Measurements from ENCODE around the gene PPT1. TPM values are rescaled to one million over a fixed set of nuclear protein-coding genes. Genes with fewer than 3 reads are reported as not detected.

The PPT1 gene
- total RNA-seq, 4 donors from 2014 or later: 58.1 to 77.7 (median 64.2) TPM

GRCh38 chr1:40102896-40103295 is 5.8 kb upstream of the PPT1 start:
- Histone ChIP-seq H3K4me1 (peaks cover 0 to 1% of the 10 kb centered on the region in 2 donors), H3K27ac (no peak overlapping the region), H3K9me3 (no peaks in the 10 kb centered on the region), H3K36me3 (no peaks in the 10 kb centered on the region), H3K27me3 (no peaks in the 10 kb centered on the region), H3K4me3 (replicated peaks in 1 of 3) (no peak overlapping the region)
- 89 to 90% methylated on average over 3 of the region's 3 CpGs for WGBS, 2 donors
- intact Hi-C loops (cut with DNase I): no loop called here
- no peak for TF ChIP-seq POLR2A (IDR thresholded peaks at IDR 0.05)
- no peak for TF ChIP-seq CTCF (IDR thresholded peaks at IDR 0.05)
- no peak for DNase-seq

GRCh38 chr1:40102038-40102437 is 5.0 kb upstream of the PPT1 start:
- DNase-seq: no peak
- TF ChIP-seq CTCF (IDR thresholded peaks at IDR 0.05): no peak
- TF ChIP-seq POLR2A (IDR thresholded peaks at IDR 0.05): no peak
- Histone ChIP-seq H3K36me3 (no peaks in the 10 kb centered on the region), H3K4me1 (peaks cover 5% of the 10 kb centered on the region in 2 donors), H3K27me3 (no peaks in the 10 kb centered on the region), H3K9me3 (no peaks in the 10 kb centered on the region), H3K4me3 (replicated peaks in 1 of 3) (no peak overlapping the region), H3K27ac (no peak overlapping the region)
- 87 to 89% methylated on average over 1 of the region's 1 CpG for WGBS, 2 donors
- intact Hi-C loops (cut with DNase I): no loop called here

- Histone ChIP-seq H3K27ac (peak overlapping the region in 2 of 3 donors; percentile 61 to 68), H3K9me3 (no peaks in the 10 kb centered on the region), H3K36me3 (no peaks in the 10 kb centered on the region), H3K4me3 (replicated peaks in 1 of 3) (peak overlapping the region; percentile 6 to 76 (median 55)), H3K4me1 (peaks cover 5 to 9% of the 10 kb centered on the region in 2 donors), H3K27me3 (no peaks in the 10 kb centered on the region)
- intact Hi-C loops (cut with DNase I): no loop called here
- TF ChIP-seq POLR2A (IDR thresholded peaks at IDR 0.05) (no peak), CTCF (IDR thresholded peaks at IDR 0.05) (no peak)
- WGBS, 2 donors: 15 to 17% methylated on average over 9 of the region's 9 CpGs
- no peak for DNase-seq
Measured at GRCh38 chr1:40096646-40096976, 441 bp downstream of the PPT1 start.

GRCh38 chr1:40095806-40096205 is 1.2 kb downstream of the PPT1 start:
- 96 to 97% methylated on average over 3 of the region's 3 CpGs for WGBS, 2 donors

More at GRCh38 chr1:40095806-40096205, 1.2 kb downstream of the PPT1 start:
- Histone ChIP-seq H3K36me3 (peaks cover 0 to 4% of the 10 kb centered on the region in 2 donors), H3K27me3 (no peaks in the 10 kb centered on the region), H3K9me3 (no peaks in the 10 kb centered on the region), H3K27ac (no peak overlapping the region), H3K4me3 (replicated peaks in 1 of 3) (no peak overlapping the region), H3K4me1 (peaks cover 5 to 9% of the 10 kb centered on the region in 2 donors)
- no peak for DNase-seq
- intact Hi-C loops (cut with DNase I): no loop called here
- TF ChIP-seq POLR2A (IDR thresholded peaks at IDR 0.05) (no peak), CTCF (IDR thresholded peaks at IDR 0.05) (no peak)
